ENCODE data around the gene TGM2.

The TGM2 gene

GRCh38 chr20:38170826-38171674, 6.0 kb upstream of the TGM2 start:
- Histone ChIP-seq H3K27ac (ENCODE audit: low read depth, low read length) (no peak overlapping the region), H3K23ac (ENCODE audit: low read length) (no peak overlapping the region), H3K79me2 (ENCODE audit: control insufficient read depth, insufficient read depth, low read length) (no peaks in the 10 kb centered on the region), H3K79me1 (ENCODE audit: low read length) (no peaks in the 10 kb centered on the region), H4K5ac (ENCODE audit: low read length) (no peak overlapping the region), H3K36me3 (ENCODE audit: control insufficient read depth, insufficient read depth, low read length) (no peaks in the 10 kb centered on the region), H3K4ac (ENCODE audit: low read depth, low read length) (no peak overlapping the region), H2BK5ac (ENCODE audit: low read length) (no peak overlapping the region), H3K4me3 (ENCODE audit: low read length) (no peak overlapping the region), H2AK5ac (ENCODE audit: low read length) (no peak overlapping the region), H2BK120ac (ENCODE audit: low read depth, low read length) (no peak overlapping the region), H3K4me2 (ENCODE audit: low read length) (no peak overlapping the region), H3K27me3 (ENCODE audit: insufficient read depth, low read length, poor library complexity) (no peaks in the 10 kb centered on the region), H3K4me1 (ENCODE audit: control insufficient read depth, low read depth, low read length) (no peaks in the 10 kb centered on the region), H3K56ac (ENCODE audit: low read length) (no peak overlapping the region), H2BK15ac (replicated peaks; ENCODE audit: low read depth) (no peak overlapping the region), H3K9ac (ENCODE audit: low read length) (no peak overlapping the region), H4K8ac (ENCODE audit: low read depth, low read length) (no peak overlapping the region), H3K18ac (ENCODE audit: low read length) (no peak overlapping the region)
- DNase-seq = peak; percentile 42
- WGBS (ENCODE audit: extremely low coverage, insufficient coverage, low lambda C conversion rate) = no CpG with 5 or more reads among the region's 11 CpGs

- no peaks in the 10 kb centered on the region for H3K79me1 ChIP-seq (ENCODE audit: low read length)
- H2AK5ac ChIP-seq (ENCODE audit: low read length) = no peak overlapping the region
- H3K9ac ChIP-seq (ENCODE audit: low read length) = no peak overlapping the region
- DNase-seq = no peak
- no peak overlapping the region for H3K4me2 ChIP-seq (ENCODE audit: low read length)
- no peaks in the 10 kb centered on the region for H3K27me3 ChIP-seq (ENCODE audit: insufficient read depth, low read length, poor library complexity)
- H3K56ac ChIP-seq (ENCODE audit: low read length) = no peak overlapping the region
- no peak overlapping the region for H3K27ac ChIP-seq (ENCODE audit: low read depth, low read length)
- H2BK15ac ChIP-seq (replicated peaks; ENCODE audit: low read depth) = no peak overlapping the region
- H3K4ac ChIP-seq (ENCODE audit: low read depth, low read length) = no peak overlapping the region
- no CpG with 5 or more reads among the region's 8 CpGs for WGBS (ENCODE audit: extremely low coverage, insufficient coverage, low lambda C conversion rate)
- H4K5ac ChIP-seq (ENCODE audit: low read length) = no peak overlapping the region
- no peaks in the 10 kb centered on the region for H3K36me3 ChIP-seq (ENCODE audit: control insufficient read depth, insufficient read depth, low read length)
- no peak overlapping the region for H2BK120ac ChIP-seq (ENCODE audit: low read depth, low read length)
- H3K4me1 ChIP-seq (ENCODE audit: control insufficient read depth, low read depth, low read length) = no peaks in the 10 kb centered on the region
- H3K23ac ChIP-seq (ENCODE audit: low read length) = no peak overlapping the region
- H3K4me3 ChIP-seq (ENCODE audit: low read length) = no peak overlapping the region
- no peak overlapping the region for H2BK5ac ChIP-seq (ENCODE audit: low read length)
- no peaks in the 10 kb centered on the region for H3K79me2 ChIP-seq (ENCODE audit: control insufficient read depth, insufficient read depth, low read length)
- no peak overlapping the region for H3K18ac ChIP-seq (ENCODE audit: low read length)
- H4K8ac ChIP-seq (ENCODE audit: low read depth, low read length) = no peak overlapping the region
These were observed 5.3 kb upstream of the TGM2 start for GRCh38 chr20:38170219-38170825.

DNA sequence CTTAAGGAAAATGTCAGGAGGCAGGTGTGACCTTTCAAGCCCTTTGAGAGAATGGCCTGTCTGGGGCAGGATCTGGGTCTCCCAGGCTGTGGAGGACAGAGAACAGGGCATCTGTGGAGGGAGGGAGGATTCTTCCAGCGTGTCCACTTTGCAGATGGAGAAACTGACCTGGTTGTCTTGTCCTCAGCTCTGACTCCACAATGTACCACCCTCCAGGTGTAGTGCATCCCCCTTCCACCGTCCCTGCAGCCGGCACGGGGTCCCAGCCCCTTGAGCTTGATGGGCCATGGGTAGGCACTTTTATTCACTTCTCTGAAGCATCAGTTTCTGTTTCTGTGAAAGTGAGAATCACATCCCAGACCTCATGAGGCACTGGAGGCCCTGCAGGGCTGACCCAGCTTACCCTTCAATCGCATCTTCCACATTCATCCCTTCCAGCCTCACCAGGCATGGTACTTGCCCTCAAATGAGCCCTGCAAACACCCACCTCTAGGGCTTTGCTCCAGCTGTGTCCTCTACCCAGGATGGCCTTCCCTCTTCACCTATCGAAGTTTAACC, 4.6 kb upstream of the TGM2 start:
- H2BK5ac ChIP-seq (ENCODE audit: low read length) = no peak overlapping the region
- no peak overlapping the region for H3K4me2 ChIP-seq (ENCODE audit: low read length)
- no peaks in the 10 kb centered on the region for H3K79me1 ChIP-seq (ENCODE audit: low read length)
- no peak overlapping the region for H3K56ac ChIP-seq (ENCODE audit: low read length)
- H3K79me2 ChIP-seq (ENCODE audit: control insufficient read depth, insufficient read depth, low read length) = no peaks in the 10 kb centered on the region
- no CpG with 5 or more reads among the region's 6 CpGs for WGBS (ENCODE audit: extremely low coverage, insufficient coverage, low lambda C conversion rate)
- no peaks in the 10 kb centered on the region for H3K4me1 ChIP-seq (ENCODE audit: control insufficient read depth, low read depth, low read length)
- no peak for DNase-seq
- H2BK120ac ChIP-seq (ENCODE audit: low read depth, low read length) = no peak overlapping the region
- H3K36me3 ChIP-seq (ENCODE audit: control insufficient read depth, insufficient read depth, low read length) = no peaks in the 10 kb centered on the region
- no peak overlapping the region for H3K27ac ChIP-seq (ENCODE audit: low read depth, low read length)
- H3K27me3 ChIP-seq (ENCODE audit: insufficient read depth, low read length, poor library complexity) = no peaks in the 10 kb centered on the region
- no peak overlapping the region for H3K18ac ChIP-seq (ENCODE audit: low read length)
- no peak overlapping the region for H3K4ac ChIP-seq (ENCODE audit: low read depth, low read length)
- H4K5ac ChIP-seq (ENCODE audit: low read length) = no peak overlapping the region
- H2BK15ac ChIP-seq (replicated peaks; ENCODE audit: low read depth) = no peak overlapping the region
- no peak overlapping the region for H3K23ac ChIP-seq (ENCODE audit: low read length)
- H3K4me3 ChIP-seq (ENCODE audit: low read length) = no peak overlapping the region
- H3K9ac ChIP-seq (ENCODE audit: low read length) = no peak overlapping the region
- H2AK5ac ChIP-seq (ENCODE audit: low read length) = no peak overlapping the region
- no peak overlapping the region for H4K8ac ChIP-seq (ENCODE audit: low read depth, low read length)

DNA sequence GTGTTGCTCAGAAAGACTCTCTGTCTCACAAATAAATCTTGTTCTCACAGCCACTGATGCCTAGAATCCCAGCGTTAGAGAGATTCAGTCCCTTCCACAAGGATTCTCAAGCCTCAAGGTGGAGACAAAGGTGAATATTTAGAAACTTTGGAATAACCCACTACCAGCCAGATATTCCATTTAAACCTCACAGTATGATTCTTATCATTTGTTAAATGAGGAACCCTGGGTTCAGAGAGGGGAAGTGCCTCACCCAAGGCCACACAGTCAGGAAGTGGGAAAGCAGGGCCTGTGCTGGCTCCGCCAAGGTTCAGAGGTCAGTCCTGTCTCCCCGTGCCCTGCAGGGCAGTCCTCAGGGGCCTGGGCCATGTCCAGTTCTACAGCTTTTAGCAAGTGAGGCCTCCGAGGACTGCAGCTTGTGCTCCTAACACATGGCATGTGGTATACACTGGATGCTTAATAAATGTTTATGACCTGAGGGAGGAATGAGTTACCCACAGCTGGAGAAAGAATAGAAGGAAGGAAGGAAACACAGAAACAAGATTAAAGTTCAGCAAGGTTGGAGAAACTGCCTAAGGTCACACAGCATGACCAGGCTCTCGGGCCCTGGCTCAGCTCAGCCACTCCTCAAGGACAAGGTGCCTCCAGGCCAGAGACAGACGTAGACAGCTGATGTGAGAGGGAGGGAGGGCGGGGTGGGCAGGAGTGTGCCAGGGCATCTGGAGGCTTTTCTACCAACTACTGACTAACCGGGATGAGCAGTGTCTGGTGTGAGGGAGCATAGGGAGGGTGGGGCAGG, 3.9 kb upstream of the TGM2 start:
- Histone ChIP-seq H3K4ac (ENCODE audit: low read depth, low read length) (no peak overlapping the region), H4K5ac (ENCODE audit: low read length) (no peak overlapping the region), H2BK5ac (ENCODE audit: low read length) (no peak overlapping the region), H3K36me3 (ENCODE audit: control insufficient read depth, insufficient read depth, low read length) (no peaks in the 10 kb centered on the region), H3K23ac (ENCODE audit: low read length) (no peak overlapping the region), H4K8ac (ENCODE audit: low read depth, low read length) (no peak overlapping the region), H3K79me1 (ENCODE audit: low read length) (no peaks in the 10 kb centered on the region), H3K4me3 (ENCODE audit: low read length) (no peak overlapping the region), H3K9ac (ENCODE audit: low read length) (no peak overlapping the region), H3K27ac (ENCODE audit: low read depth, low read length) (no peak overlapping the region), H3K4me2 (ENCODE audit: low read length) (no peak overlapping the region), H2AK5ac (ENCODE audit: low read length) (no peak overlapping the region), H3K4me1 (ENCODE audit: control insufficient read depth, low read depth, low read length) (no peaks in the 10 kb centered on the region), H2BK120ac (ENCODE audit: low read depth, low read length) (no peak overlapping the region), H2BK15ac (replicated peaks; ENCODE audit: low read depth) (no peak overlapping the region), H3K79me2 (ENCODE audit: control insufficient read depth, insufficient read depth, low read length) (no peaks in the 10 kb centered on the region), H3K27me3 (ENCODE audit: insufficient read depth, low read length, poor library complexity) (no peaks in the 10 kb centered on the region), H3K18ac (ENCODE audit: low read length) (no peak overlapping the region), H3K56ac (ENCODE audit: low read length) (no peak overlapping the region)
- no CpG with 5 or more reads among the region's 8 CpGs for WGBS (ENCODE audit: extremely low coverage, insufficient coverage, low lambda C conversion rate)
- DNase-seq = no peak

DNA sequence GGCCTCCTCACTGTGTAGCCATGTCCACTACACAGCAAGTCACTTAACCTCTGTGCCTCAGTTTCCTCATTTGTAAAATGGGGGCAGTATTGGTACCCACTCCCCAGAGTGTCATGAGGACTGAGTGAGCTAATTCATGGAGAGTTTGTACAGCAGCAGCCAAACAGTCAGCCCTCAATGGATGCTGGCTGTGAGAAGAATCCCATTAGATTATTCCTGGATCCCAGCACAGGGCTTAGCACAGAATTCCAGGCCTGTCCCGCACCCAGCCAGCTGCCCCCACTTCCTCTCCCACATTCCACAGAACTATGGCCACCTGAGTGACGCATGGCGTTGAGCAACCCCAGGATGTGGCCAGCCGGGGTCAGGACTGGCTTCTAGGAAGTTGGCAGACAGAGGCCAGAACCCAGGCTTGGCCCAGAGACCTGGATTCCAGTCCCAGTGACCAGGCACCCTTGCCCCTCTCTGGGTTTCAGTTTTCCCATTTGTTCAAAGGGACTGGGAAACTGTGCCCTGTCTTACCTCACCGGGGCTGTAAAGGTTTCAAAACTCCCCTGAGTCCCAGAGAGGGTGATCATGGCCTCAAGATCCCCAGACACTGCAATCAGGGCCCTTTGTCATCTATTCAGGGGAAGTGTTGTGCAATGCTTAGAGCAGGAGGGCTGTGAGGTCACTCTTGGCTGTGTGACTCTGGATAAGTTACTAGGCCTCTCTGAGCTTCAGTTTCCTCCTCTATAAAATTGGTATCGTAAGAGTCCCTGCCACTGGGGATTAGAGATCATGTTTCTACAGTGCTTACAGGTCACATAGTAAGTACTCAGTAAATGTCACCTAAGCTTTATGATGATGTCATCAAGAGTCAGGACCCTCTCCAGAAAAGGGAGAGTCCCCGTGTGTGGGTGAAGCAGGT, 3.0 kb upstream of the TGM2 start:
- H4K8ac ChIP-seq (ENCODE audit: low read depth, low read length) = no peak overlapping the region
- no peak overlapping the region for H3K56ac ChIP-seq (ENCODE audit: low read length)
- no peak overlapping the region for H3K9ac ChIP-seq (ENCODE audit: low read length)
- no peaks in the 10 kb centered on the region for H3K4me1 ChIP-seq (ENCODE audit: control insufficient read depth, low read depth, low read length)
- H3K23ac ChIP-seq (ENCODE audit: low read length) = no peak overlapping the region
- H3K79me1 ChIP-seq (ENCODE audit: low read length) = no peaks in the 10 kb centered on the region
- no peak overlapping the region for H3K4ac ChIP-seq (ENCODE audit: low read depth, low read length)
- no peak overlapping the region for H3K18ac ChIP-seq (ENCODE audit: low read length)
- no peak overlapping the region for H2BK120ac ChIP-seq (ENCODE audit: low read depth, low read length)
- no peak overlapping the region for H2AK5ac ChIP-seq (ENCODE audit: low read length)
- H3K27ac ChIP-seq (ENCODE audit: low read depth, low read length) = no peak overlapping the region
- H3K4me3 ChIP-seq (ENCODE audit: low read length) = no peak overlapping the region
- no peaks in the 10 kb centered on the region for H3K27me3 ChIP-seq (ENCODE audit: insufficient read depth, low read length, poor library complexity)
- no peak overlapping the region for H2BK5ac ChIP-seq (ENCODE audit: low read length)
- H3K4me2 ChIP-seq (ENCODE audit: low read length) = no peak overlapping the region
- no CpG with 5 or more reads among the region's 7 CpGs for WGBS (ENCODE audit: extremely low coverage, insufficient coverage, low lambda C conversion rate)
- H2BK15ac ChIP-seq (replicated peaks; ENCODE audit: low read depth) = no peak overlapping the region
- DNase-seq = peak; percentile 73
- no peak overlapping the region for H4K5ac ChIP-seq (ENCODE audit: low read length)
- no peaks in the 10 kb centered on the region for H3K36me3 ChIP-seq (ENCODE audit: control insufficient read depth, insufficient read depth, low read length)
- no peaks in the 10 kb centered on the region for H3K79me2 ChIP-seq (ENCODE audit: control insufficient read depth, insufficient read depth, low read length)

All from mesendoderm (in vitro differentiated cells).